Body of pancreas (tissue), 4 donors: ENCODE results near the gene SPOCK1.

Experiments used
- CTCF ChIP-seq, 7 experiments: fragments of 450-650 bp in 4 of 7; fragments of 200-600 bp in 3 of 7; sonication (generic) in 3 of 7; IDR thresholded peaks; one replicate each; pipeline ENCODE4 v1.5.1; 2016 to 2019; ENCODE audit warnings: antibody characterized with exemption in 7 of 7
- POLR2A ChIP-seq, 3 donors: fragments of 450-650 bp; IDR thresholded peaks; one replicate each; pipeline ENCODE4 v1.6.1; 2016; ENCODE audit warnings: antibody characterized with exemption in 3 of 3, mild to moderate bottlenecking in 2 of 3

GRCh38 chr5:137291031-137291430 lies 208.1 kb downstream of the SPOCK1 start:
- TF ChIP-seq CTCF (IDR thresholded peaks at IDR 0.05): no peak
- no peak for TF ChIP-seq POLR2A (IDR thresholded peaks at IDR 0.05)
